K562 treated with DMSO at 1 percent for 12 hours (cell line): ENCODE results near the gene MRPL34. TPM values are rescaled to one million over a fixed set of nuclear protein-coding genes. Genes with fewer than 3 reads are reported as not detected.

Source experiments
- total RNA-seq: library from RNA; unstranded; fragments of 300-600 nt; gene quantifications from 2 replicates; pipeline ENCODE4 v1.2.3, GENCODE V29; 2022; ENCODE audit not compliant: insufficient read depth

The MRPL34 gene
- 110 and 139 TPM in 2 replicates for total RNA-seq

DNA sequence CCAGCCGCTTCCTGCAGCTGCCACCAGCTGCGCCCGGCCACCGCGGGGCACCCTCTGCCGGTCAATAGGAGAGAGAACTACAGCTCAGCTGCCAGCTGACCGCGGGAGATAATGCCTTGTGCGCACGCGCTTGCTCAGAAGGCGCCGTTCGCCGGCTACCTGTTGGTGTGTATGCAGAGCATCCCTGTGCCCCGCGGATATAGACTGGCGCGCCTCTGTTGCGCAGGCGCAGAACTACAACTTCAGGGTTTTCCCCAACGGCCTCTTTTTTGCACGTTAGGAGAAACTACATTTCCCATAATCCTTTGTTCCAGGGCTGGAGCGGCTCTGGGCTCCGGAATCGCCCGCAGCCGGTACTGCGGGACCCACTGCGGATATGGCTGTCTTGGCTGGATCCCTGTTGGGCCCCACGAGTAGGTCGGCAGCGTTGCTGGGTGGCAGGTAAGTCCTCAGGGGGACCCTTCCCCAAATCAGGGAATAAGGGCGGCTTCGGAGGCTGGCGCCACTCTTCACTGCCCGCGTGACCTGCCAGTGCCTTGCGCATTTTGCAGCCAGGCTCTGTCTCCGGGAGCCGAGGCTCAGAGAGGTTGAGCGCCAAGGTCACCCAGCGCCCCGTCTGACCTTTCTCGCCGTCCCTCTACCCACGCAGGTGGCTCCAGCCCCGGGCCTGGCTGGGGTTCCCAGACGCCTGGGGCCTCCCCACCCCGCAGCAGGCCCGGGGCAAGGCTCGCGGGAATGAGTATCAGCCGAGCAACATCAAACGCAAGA, at the start of gene MRPL34:
Gene MRPL34, plus strand, starts transcription at position 356 of the 768 bp plus-strand sequence. Its CDS starts 21 bp downstream, at position 377.

DNA sequence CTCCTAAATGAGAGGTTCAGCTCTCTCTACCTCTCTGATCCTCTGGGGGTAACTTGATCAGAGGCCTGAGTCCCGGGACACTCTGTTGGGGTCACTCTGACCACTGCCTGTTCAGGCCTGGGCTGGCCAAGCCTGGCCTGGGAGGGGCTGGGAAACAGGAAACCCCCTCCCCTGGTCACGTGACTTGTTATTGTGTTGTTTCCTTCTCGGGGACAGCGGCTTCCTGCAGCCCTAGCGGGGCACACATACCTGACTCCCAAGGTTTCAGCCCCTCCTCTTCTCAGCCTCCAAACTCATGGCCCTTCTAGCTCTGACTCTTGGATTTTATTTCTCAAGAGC, 41.1 kb upstream of the MRPL34 start, which contains the start of gene USHBP1:
Gene USHBP1, minus strand, starts transcription at position 105 of the 339 bp plus-strand sequence. CDS start 446 bp downstream, outside the sequence.

DNA sequence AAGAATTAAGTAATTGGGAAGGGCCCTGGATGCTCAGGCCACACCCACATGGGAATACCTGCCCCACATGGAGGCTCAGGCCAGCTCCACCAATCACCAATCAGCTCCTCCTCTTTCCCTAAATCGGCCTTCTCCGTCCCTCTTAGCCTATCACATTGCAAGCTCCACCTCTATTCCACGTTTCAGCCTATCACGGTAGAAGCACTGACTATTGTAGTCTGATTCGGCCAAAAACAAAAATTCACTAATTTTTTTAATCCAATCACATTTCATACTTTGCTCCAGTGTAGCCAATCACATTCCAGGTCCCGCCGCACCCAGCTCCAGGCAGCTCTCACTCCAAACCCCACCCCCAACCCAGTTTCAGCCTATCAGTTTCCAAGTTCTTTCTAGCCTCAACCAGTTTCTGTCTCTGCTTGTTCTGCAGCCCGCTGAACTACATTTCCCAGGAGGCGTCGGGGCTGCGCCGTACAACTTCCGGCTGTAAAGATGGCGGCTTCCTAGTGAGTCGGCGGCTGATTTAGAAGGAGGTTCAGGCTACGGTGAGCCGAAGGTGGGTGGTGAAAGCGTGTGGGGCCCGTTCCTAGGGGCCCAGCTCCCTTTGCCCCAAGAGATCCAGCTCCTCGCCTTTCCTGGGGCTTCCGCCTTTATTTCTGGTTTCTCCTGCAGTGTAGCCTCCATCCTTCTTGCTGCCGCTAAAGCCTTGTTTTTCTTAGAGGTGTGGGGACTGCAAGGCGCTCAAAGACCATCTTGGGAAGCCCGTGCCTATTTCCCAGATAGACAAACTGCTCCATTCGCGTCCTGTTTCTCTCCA, 38.5 kb upstream of the MRPL34 start, which contains the start of gene BABAM1:
Gene BABAM1, plus strand, starts transcription at position 469 of the 814 bp plus-strand sequence. CDS start 1,364 bp downstream, outside the sequence.

GRCh38 chr19:17281391-17282304, 24.0 kb upstream of the MRPL34 start, which contains the start of gene ANKLE1:
ANKLE1 (plus strand) TSS chr19:17281901; CDS start chr19:17281921, 20 bp downstream.

DNA sequence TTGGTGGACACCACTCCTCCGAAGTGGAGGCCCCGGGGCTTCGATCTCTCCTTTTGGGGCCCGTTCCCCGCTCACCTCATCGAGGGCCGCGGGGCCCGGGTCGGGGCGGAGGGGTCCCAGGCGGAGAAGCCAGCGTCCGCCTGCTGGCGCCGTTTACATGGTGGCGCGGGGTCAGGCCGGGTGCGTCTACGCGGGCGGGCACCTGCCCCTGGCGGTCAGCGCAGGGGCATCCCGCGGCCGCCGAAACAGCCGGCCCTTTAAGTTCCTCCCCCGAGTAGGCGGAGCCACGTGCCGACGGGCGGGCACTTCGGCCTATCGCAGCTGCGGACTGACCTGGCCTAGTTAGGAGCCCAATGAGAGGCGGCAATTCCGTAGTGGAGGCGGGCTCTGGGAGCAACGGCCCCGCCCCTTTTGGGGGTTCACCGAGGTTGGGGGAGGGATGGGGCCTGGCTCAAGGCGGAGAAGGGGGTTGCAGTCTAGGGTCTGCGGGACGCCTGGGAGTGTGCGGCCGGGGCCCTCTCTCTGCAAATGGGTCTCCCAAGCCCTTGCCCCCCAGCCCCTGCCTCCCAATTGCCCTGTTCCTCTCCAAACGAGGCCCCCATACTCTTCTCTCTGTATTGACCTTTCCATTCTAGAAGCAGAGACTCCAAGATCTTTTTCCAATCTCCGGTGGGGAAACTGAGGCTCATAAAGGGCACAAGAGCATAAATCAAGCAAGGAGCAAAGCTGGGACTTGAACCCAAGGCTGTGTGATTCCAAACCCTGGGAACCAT, 2.3 kb upstream of the MRPL34 start, which contains the start of gene ABHD8:
Gene ABHD8, minus strand, starts transcription at position 259 of the 773 bp plus-strand sequence. CDS start 1,809 bp downstream, outside the sequence.

DNA sequence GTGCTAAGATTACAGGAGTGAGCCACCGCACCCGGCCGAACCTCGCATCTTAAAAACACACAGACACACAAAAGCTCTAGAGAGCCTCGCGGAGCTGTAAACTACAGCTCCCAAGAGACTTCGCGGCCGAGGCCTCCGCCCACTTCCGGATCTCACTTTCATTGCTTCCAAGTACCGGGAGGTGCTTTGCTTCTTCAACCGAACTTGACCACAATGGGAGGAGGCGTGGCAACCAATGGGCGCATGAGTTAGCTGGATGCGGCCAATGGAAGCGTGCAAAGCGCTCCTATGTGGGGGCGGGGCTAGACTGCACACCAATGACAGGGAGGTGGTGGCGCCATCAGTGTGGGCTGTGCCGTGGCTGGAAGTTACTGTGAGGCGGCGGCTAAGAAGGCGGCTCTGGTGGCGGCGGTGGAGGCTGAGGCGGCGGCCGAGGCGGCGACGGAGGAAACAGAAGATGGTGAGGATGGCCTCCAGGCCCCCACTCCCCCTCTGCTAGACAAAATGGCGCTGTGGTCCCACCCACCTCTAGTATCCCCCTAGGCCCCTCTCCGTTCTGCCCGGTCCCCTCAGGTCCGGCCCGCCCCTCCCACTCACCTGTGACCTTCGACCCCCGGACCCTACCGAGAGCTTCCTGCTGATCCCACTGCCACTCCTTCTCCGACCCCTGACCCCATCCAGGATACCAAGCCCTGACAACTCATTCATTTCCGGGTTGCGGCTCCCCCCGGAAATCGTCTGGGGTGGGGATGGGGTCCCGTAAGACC, 3.7 kb downstream of the MRPL34 start, which contains the start of gene DDA1:
Gene DDA1, plus strand, starts transcription at position 366 of the 767 bp plus-strand sequence. Its CDS starts 92 bp downstream, at position 458.

DNA sequence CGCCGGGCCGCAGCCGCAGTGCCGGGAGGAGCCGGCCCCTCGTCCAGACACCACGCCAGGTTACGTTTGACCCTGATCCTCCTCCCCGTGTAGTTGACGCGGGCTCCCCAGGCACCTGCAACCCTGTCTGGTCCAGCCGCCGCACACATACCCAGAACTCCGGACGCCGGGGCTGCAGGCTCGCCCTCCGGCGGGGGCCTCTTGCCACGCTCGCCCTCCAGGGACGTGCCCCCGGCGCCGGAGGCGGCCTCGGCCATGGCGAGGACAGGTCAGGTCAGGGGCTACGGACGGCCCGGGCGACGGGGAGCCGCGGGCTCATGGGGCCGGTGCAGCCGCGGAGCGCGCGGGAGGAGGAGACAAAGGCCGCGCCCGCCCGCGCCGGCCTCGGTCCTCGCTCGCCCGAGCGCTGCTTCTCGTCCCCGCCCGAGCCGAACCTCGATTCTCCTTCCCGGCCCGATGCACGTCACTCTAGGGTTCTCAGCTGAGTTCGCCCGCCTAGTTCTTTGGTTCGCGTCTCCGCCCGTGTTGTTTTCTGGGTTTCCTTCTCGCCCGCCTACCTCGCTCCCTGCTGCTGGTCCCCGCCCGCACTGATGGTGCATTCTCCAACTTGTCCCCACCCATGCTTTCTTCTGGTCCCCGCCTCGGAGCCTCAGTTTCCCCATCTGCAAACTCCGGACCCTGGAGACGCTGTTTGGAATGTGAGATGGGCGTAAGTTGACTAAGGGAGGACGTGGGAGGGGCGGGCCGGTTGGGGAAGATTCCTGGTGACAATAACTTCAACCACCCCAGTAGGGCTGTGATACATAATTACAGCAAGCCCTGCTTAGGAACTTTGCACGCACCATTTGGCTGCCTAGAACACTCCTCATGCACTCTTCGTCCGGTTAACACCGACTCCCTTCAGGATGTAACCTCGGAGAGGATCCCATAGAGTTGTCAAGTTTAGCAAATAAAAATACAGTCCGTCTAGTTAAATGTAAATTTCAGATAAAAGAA, 29.0 kb downstream of the MRPL34 start, which contains the start of gene ANO8:
Gene ANO8, minus strand, starts transcription at position 442 of the 996 bp plus-strand sequence. Its CDS starts 185 bp downstream, at position 257.

DNA sequence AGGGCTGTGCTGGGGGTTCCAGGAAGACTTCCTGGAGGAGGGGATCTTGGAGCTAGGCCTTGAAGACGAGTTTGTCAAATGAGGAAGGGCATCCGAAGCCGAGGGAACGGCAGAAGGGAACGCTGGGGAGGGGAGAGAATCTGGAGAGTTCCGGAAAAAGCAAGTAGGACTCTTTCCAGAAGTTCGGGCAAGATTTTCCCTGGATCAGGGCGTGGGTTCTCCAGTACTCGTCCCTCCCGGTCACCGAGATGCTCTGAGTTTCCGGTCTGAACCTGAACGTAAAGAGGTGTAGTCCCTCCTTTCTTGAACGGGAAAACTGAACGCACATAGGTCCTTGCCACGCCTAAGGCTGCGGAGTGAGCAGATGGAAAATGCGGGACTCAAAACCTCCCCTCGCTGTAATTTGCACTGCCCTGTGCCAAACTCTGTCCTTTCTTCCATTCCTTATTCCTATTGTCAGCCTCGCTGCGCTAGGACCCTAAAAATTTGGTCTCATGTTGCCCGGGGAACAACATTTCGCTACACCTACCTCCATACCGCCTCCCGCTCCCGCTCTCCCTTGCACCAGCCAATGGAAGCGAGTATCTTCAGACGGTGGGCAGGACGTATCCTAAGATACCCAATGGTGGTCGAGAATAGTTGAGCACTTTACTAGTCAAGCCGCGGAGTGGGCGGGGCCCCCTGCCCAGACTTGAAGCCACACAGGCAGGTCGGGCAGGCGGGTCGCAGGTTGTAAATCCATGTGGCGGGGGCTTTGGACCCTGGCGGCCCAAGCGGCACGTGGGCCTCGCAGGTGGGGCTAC, 31.4 kb downstream of the MRPL34 start, which contains the start of gene GTPBP3:
Gene GTPBP3, plus strand, starts transcription at position 682 of the 803 bp plus-strand sequence. Its CDS starts 59 bp downstream, at position 741.

Other genes starting within 250 kb of the MRPL34 start
- gene HAUS8, start 230.4 kb upstream of the MRPL34 start, total RNA-seq: 28.7 and 32.6 TPM in 2 replicates
- gene MYO9B, start 230.1 kb upstream of the MRPL34 start, total RNA-seq: 46.4 and 108 TPM in 2 replicates
- 31.0 and 50.9 TPM in 2 replicates for gene USE1, start 90.5 kb upstream of the MRPL34 start, total RNA-seq
- gene OCEL1, start 79.6 kb upstream of the MRPL34 start, total RNA-seq: 68.1 and 78.7 TPM in 2 replicates
- 145 and 152 TPM in 2 replicates for gene NR2F6, start 60.0 kb upstream of the MRPL34 start, total RNA-seq
- gene USHBP1, start 41.1 kb upstream of the MRPL34 start, total RNA-seq: not detected in 2 replicates
- gene BABAM1, start 38.4 kb upstream of the MRPL34 start, total RNA-seq: 88.6 and 94.2 TPM in 2 replicates
- gene ANKLE1, start 24.0 kb upstream of the MRPL34 start, total RNA-seq: 2.3 and 2.5 TPM in 2 replicates
- gene ABHD8, start 2.4 kb upstream of the MRPL34 start, total RNA-seq: 39.8 and 40.0 TPM in 2 replicates
- 56.6 and 89.3 TPM in 2 replicates for gene DDA1, start 3.7 kb downstream of the MRPL34 start, total RNA-seq
- gene ANO8, start 29.0 kb downstream of the MRPL34 start, total RNA-seq: 3.8 and 12.9 TPM in 2 replicates
- gene GTPBP3, start 31.7 kb downstream of the MRPL34 start, total RNA-seq: 53.7 and 59.6 TPM in 2 replicates
- not detected in 2 replicates for gene PLVAP, start 71.5 kb downstream of the MRPL34 start, total RNA-seq
- 1.5 TPM in 1 of 2 replicates, not detected in the other for gene CCDC194, start 88.3 kb downstream of the MRPL34 start, total RNA-seq
- 417 and 506 TPM in 2 replicates for gene BST2, start 99.8 kb downstream of the MRPL34 start, total RNA-seq
- gene MVB12A, start 114.2 kb downstream of the MRPL34 start, total RNA-seq: 63.2 and 98.8 TPM in 2 replicates
- 0.79 TPM in 1 of 2 replicates, not detected in the other for gene TMEM221, start 142.8 kb downstream of the MRPL34 start, total RNA-seq
- gene NXNL1, start 155.1 kb downstream of the MRPL34 start, total RNA-seq: not detected in 2 replicates
- gene SLC27A1, start 164.7 kb downstream of the MRPL34 start, total RNA-seq: 2.8 and 4.5 TPM in 2 replicates
- 159 and 210 TPM in 2 replicates for gene PGLS, start 205.8 kb downstream of the MRPL34 start, total RNA-seq
- gene COLGALT1, start 249.8 kb downstream of the MRPL34 start, total RNA-seq: 49.3 and 89.2 TPM in 2 replicates